A673 (cell line): ENCODE results near the gene CCDC30.

ENCODE experiments used
- EZH2 ChIP-seq: fragments of 200-600 bp; sonication (generic); IDR thresholded peaks from 2 replicates; pipeline ENCODE4 v1.6.1; 2017; ENCODE audit warnings: borderline replicate concordance, low read depth, mild to moderate bottlenecking, mixed read lengths, antibody characterized with exemption, low read length; ENCODE audit not compliant: poor library complexity, severe bottlenecking
- TF ChIP-seq, protein P1 (sequence below): fragments of 300-800, 200-600 bp; sonication (generic); conservative IDR thresholded peaks from 2 replicates; pipeline ENCODE4 v1.5.1; 2017; ENCODE audit warnings: low read depth, mild to moderate bottlenecking, antibody characterized with exemption, low read length, moderate library complexity, mixed read lengths

DNA sequence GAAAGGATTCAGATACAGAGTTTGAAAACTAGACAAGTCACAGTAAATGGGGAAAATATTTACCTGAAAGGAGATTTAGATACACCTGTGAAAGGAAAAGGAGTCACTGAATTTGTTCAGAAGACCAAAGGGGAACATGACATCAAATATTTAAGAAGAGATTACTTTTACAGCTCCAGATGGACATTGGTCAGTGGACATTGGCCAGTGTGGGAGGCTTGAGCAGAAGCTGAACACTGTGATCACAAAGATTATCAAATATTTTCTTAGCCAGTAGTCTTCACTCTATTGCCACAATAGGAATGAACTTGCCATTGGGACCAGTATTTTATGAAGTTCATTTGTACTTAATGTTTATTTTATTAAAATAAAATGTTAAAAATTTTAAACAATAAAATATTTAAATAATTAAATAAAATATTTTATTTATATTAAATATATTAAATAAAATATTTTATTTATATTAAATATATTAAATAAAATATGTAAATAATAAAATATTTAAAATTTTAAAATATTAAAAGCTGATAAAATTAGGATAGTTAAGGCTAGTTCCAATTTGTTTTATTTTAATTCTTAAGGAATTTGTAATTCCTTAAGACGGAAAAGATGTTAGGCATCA lies 94.3 kb downstream of the CCDC30 start:
- TF ChIP-seq, protein P1, sequence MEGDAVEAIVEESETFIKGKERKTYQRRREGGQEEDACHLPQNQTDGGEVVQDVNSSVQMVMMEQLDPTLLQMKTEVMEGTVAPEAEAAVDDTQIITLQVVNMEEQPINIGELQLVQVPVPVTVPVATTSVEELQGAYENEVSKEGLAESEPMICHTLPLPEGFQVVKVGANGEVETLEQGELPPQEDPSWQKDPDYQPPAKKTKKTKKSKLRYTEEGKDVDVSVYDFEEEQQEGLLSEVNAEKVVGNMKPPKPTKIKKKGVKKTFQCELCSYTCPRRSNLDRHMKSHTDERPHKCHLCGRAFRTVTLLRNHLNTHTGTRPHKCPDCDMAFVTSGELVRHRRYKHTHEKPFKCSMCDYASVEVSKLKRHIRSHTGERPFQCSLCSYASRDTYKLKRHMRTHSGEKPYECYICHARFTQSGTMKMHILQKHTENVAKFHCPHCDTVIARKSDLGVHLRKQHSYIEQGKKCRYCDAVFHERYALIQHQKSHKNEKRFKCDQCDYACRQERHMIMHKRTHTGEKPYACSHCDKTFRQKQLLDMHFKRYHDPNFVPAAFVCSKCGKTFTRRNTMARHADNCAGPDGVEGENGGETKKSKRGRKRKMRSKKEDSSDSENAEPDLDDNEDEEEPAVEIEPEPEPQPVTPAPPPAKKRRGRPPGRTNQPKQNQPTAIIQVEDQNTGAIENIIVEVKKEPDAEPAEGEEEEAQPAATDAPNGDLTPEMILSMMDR, result no peak
- no peak for TF ChIP-seq EZH2
